CD14-positive monocyte (primary cell): ENCODE data around the gene DNTTIP2. TPM values are rescaled to one million over a fixed set of nuclear protein-coding genes. Genes with fewer than 3 reads are reported as not detected.
"Not testable (repeated sequence)": the region's sequence is repeated elsewhere in the genome, so short reads cannot be mapped to it uniquely, and the experiment has no call there.

ENCODE experiments used
- DNase-seq, 3 donors: peaks; one replicate each; pipeline ENCODE4 v3.0.0-alpha.2; 2011 to 2022
- H2AFZ ChIP-seq: 2 replicates; pipeline ENCODE4 v1.6.0; 2012; ENCODE audit warnings: mild to moderate bottlenecking, low read depth, low read length, inconsistent platforms; ENCODE audit not compliant: insufficient read depth, poor library complexity, severe bottlenecking
- H3K27ac ChIP-seq, 2 donors: 1 replicate in 1 of 2; 2 replicates in 1 of 2; pipeline ENCODE4 v1.5.1; 2012 to 2013; ENCODE audit warnings: low read length in 2 of 2, control low read depth in 1 of 2, inconsistent platforms in 1 of 2, low read depth in 1 of 2, mild to moderate bottlenecking in 1 of 2
- H3K27me3 ChIP-seq, 2 donors: one replicate each; pipeline versions ENCODE4 v1.6.0 to v1.6.1; 2011 to 2013; ENCODE audit warnings: low read length in 2 of 2; ENCODE audit not compliant: control insufficient read depth in 2 of 2, insufficient read depth in 2 of 2
- H3K36me3 ChIP-seq, 2 donors: replicated peaks in 1 of 2; 1 replicate in 1 of 2; 2 replicates in 1 of 2; pipeline versions ENCODE4 v1.5.1 to v1.6.1; 2012 to 2013; ENCODE audit warnings: low read length in 2 of 2, control low read depth in 1 of 2, inconsistent platforms in 1 of 2, mild to moderate bottlenecking in 1 of 2; ENCODE audit not compliant: insufficient read depth in 2 of 2, control insufficient read depth in 1 of 2
- H3K4me1 ChIP-seq, 2 donors: 1 replicate in 1 of 2; 2 replicates in 1 of 2; pipeline versions ENCODE4 v1.5.1 to v1.6.1; 2012 to 2013; ENCODE audit warnings: low read length in 2 of 2, control low read depth in 1 of 2, inconsistent platforms in 1 of 2, mild to moderate bottlenecking in 1 of 2, moderate library complexity in 1 of 2; ENCODE audit not compliant: insufficient read depth in 2 of 2, control insufficient read depth in 1 of 2
- H3K4me2 ChIP-seq: replicated peaks from 2 replicates; pipeline ENCODE3; 2012; ENCODE audit warnings: low read length, moderate library complexity, mild to moderate bottlenecking; ENCODE audit not compliant: poor library complexity, severe bottlenecking; ENCODE audit errors: extremely low read depth
- H3K4me3 ChIP-seq, 3 experiments: fragments of 200-600 bp in 1 of 3; sonication (generic) in 1 of 3; replicated peaks in 1 of 3; 1 replicate in 2 of 3; 2 replicates in 1 of 3; pipeline ENCODE4 v1.5.1; 2011 to 2013; ENCODE audit warnings: low read length in 3 of 3, mild to moderate bottlenecking in 3 of 3, control low read depth in 2 of 3, low read depth in 2 of 3, inconsistent platforms in 1 of 3, moderate library complexity in 1 of 3
- H3K79me2 ChIP-seq: 2 replicates; pipeline ENCODE4 v1.6.0; 2012; ENCODE audit warnings: mild to moderate bottlenecking, control low read depth, inconsistent platforms, low read length, moderate library complexity; ENCODE audit not compliant: insufficient read depth
- H3K9ac ChIP-seq: 2 replicates; pipeline ENCODE4 v1.6.0; 2017; ENCODE audit warnings: low read length, mild to moderate bottlenecking; ENCODE audit not compliant: insufficient read depth, poor library complexity, severe bottlenecking
- H3K9me3 ChIP-seq, 2 donors: replicated peaks in 1 of 2; 1 replicate in 1 of 2; 2 replicates in 1 of 2; pipeline versions ENCODE4 v1.5.1 to v1.6.1; 2012 to 2013; ENCODE audit warnings: low read length in 2 of 2, control low read depth in 1 of 2; ENCODE audit not compliant: control insufficient read depth in 1 of 2, insufficient read depth in 1 of 2
- H4K20me1 ChIP-seq: 2 replicates; pipeline ENCODE4 v1.6.0; 2012; ENCODE audit warnings: mild to moderate bottlenecking, low read length, control low read depth, moderate library complexity; ENCODE audit not compliant: insufficient read depth
- H3K27ac Mint-ChIP-seq, 7 donors: one replicate each; pipeline ENCODE4 v1.8.0; 2020; ENCODE audit warnings: mild to moderate bottlenecking in 7 of 7, mixed read lengths in 7 of 7, moderate library complexity in 6 of 7, inconsistent platforms in 2 of 7
- H3K27me3 Mint-ChIP-seq, 3 donors: one replicate each; pipeline ENCODE4 v1.8.0; 2021 to 2022; ENCODE audit warnings: low read depth in 3 of 3, mild to moderate bottlenecking in 3 of 3, mixed read lengths in 3 of 3, moderate library complexity in 3 of 3, inconsistent platforms in 1 of 3
- H3K36me3 Mint-ChIP-seq, 2 donors: one replicate each; pipeline ENCODE4 v1.8.0; 2020; ENCODE audit warnings: mixed read lengths in 2 of 2, inconsistent platforms in 1 of 2, mild to moderate bottlenecking in 1 of 2
- H3K4me1 Mint-ChIP-seq: one replicate; pipeline ENCODE4 v1.8.0; 2020; ENCODE audit warnings: mild to moderate bottlenecking, mixed read lengths
- H3K4me3 Mint-ChIP-seq, 2 donors: one replicate each; pipeline ENCODE4 v1.8.0; 2020; ENCODE audit warnings: mild to moderate bottlenecking in 2 of 2, mixed read lengths in 2 of 2, moderate library complexity in 1 of 2
- H3K9me3 Mint-ChIP-seq, 7 donors: one replicate each; pipeline ENCODE4 v1.8.0; 2020 to 2022; ENCODE audit warnings: mixed read lengths in 7 of 7, mild to moderate bottlenecking in 6 of 7, moderate library complexity in 6 of 7, inconsistent platforms in 2 of 7
- WGBS: methylation state at CpG from one replicate; pipeline ENCODE4 v1.1.5; 2013; ENCODE audit warnings: missing lambda C conversion rate; ENCODE audit not compliant: insufficient coverage; 5-methylcytosine and 5-hydroxymethylcytosine counted together
- intact Hi-C, 2 donors: fragments of 100-400 bp; cut with micrococcal nuclease; formaldehyde crosslinking; loops; one replicate each; pipeline versions ENCODE4 v1.15.0 to v1.15.1; 2023
- polyA plus RNA-seq, 3 donors: library from polyadenylated mRNA; depleted of rRNA in 1 of 3; unstranded in 2 of 3; stranded (reverse) in 1 of 3; fragments of 300-500 nt in 2 of 3; fragments of >200 nt in 1 of 3; fragmentation: Illumina TruSeq in 2 of 3; gene quantifications; 1 replicate in 2 of 3; 2 replicates in 1 of 3; pipeline ENCODE4 v1.2.3, GENCODE V29; 2012 to 2021
- TF ChIP-seq, protein P1 (sequence below): fragments of 200-600 bp; IDR thresholded peaks from one replicate; pipeline ENCODE4 v1.8.0; 2022; ENCODE audit warnings: antibody characterized with exemption, mild to moderate bottlenecking

Gene DNTTIP2
- polyA plus RNA-seq, 3 donors = 21.1 to 68.8 (median 42.1) TPM

GRCh38 chr1:93837961-93838360 lies 41.0 kb downstream of the DNTTIP2 start:
- WGBS = no CpG with 5 or more reads among the region's 3 CpGs
- H3K9ac ChIP-seq = no peak overlapping the region
- no peaks in the 10 kb centered on the region for H3K27me3 ChIP-seq
- Mint-ChIP-seq H3K4me3 (no peak overlapping the region), H3K36me3 (peaks cover 7 to 8% of the 10 kb centered on the region in 2 donors), H3K27ac (peak overlapping the region in 2 of 7 donors; percentile 12 to 22), H3K27me3 (no peaks in the 10 kb centered on the region), H3K9me3 (peaks cover 26 to 35% (median 29%) of the 10 kb centered on the region in 7 donors), H3K4me1 (peaks cover 26% of the 10 kb centered on the region)
- no peaks in the 10 kb centered on the region for H4K20me1 ChIP-seq
- H3K36me3 ChIP-seq = no peaks in the 10 kb centered on the region
- no peak overlapping the region for H2AFZ ChIP-seq
- no peaks in the 10 kb centered on the region for H3K79me2 ChIP-seq
- no peak for DNase-seq
- peaks cover 7 to 16% of the 10 kb centered on the region in 2 donors for H3K4me1 ChIP-seq
- H3K9me3 ChIP-seq = peaks cover 11 to 20% of the 10 kb centered on the region in 2 donors
- TF ChIP-seq, protein P1, sequence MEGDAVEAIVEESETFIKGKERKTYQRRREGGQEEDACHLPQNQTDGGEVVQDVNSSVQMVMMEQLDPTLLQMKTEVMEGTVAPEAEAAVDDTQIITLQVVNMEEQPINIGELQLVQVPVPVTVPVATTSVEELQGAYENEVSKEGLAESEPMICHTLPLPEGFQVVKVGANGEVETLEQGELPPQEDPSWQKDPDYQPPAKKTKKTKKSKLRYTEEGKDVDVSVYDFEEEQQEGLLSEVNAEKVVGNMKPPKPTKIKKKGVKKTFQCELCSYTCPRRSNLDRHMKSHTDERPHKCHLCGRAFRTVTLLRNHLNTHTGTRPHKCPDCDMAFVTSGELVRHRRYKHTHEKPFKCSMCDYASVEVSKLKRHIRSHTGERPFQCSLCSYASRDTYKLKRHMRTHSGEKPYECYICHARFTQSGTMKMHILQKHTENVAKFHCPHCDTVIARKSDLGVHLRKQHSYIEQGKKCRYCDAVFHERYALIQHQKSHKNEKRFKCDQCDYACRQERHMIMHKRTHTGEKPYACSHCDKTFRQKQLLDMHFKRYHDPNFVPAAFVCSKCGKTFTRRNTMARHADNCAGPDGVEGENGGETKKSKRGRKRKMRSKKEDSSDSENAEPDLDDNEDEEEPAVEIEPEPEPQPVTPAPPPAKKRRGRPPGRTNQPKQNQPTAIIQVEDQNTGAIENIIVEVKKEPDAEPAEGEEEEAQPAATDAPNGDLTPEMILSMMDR = no peak
- H3K4me3 ChIP-seq = no peak overlapping the region
- intact Hi-C loops = no loop called here
- H3K4me2 ChIP-seq = no peak overlapping the region
- H3K27ac ChIP-seq = no peak overlapping the region

GRCh38 chr1:93833293-93833692 lies 45.7 kb downstream of the DNTTIP2 start:
- Mint-ChIP-seq H3K9me3 (peaks cover 51 to 66% (median 59%) of the 10 kb centered on the region in 7 donors), H3K36me3 (peaks cover 5 to 20% of the 10 kb centered on the region in 2 donors)
- H3K4me3 ChIP-seq, H3K27ac Mint-ChIP-seq, H3K27me3 Mint-ChIP-seq, H3K79me2 ChIP-seq, H3K36me3 ChIP-seq, H2AFZ ChIP-seq, H3K4me1 Mint-ChIP-seq, H3K9ac ChIP-seq, H3K27me3 ChIP-seq, H3K4me3 Mint-ChIP-seq, H3K4me1 ChIP-seq, H3K27ac ChIP-seq, DNase-seq, H3K4me2 ChIP-seq, intact Hi-C loops, H4K20me1 ChIP-seq: not testable (repeated sequence)
- 100% methylated on average over 3 of the region's 3 CpGs for WGBS
- H3K9me3 ChIP-seq = peaks cover 23 to 40% of the 10 kb centered on the region in 2 donors
